PC-9 (cell line): Measurements from ENCODE around the gene FHIP1B. TPM values are rescaled to one million over a fixed set of nuclear protein-coding genes. Genes with fewer than 3 reads are reported as not detected.

Source experiments
- BruUV-seq: library from RNA; stranded (reverse); fragments of 400-500 nt; replicated peaks from 2 replicates; lab custom pipeline; 2021; lab: Mats Ljungman, UMichigan
- CTCF ChIA-PET: fragments of 300-600 bp; sonication (Branson Sonifier 250); formaldehyde crosslinking; loops from one replicate; lab custom pipeline; 2022; ENCODE audit warnings: antibody characterized with exemption; lab: Charles Lee
- POLR2A ChIA-PET: fragments of 300-600 bp; sonication (Branson Sonifier 250); formaldehyde crosslinking; loops from one replicate; lab custom pipeline; 2022; ENCODE audit warnings: antibody characterized with exemption; ENCODE audit not compliant: unreplicated experiment; lab: Charles Lee
- DNase-seq, 2 experiments: peaks; one replicate each; pipeline versions ENCODE4 v3.0.0 to v3.0.0-alpha.2; 2015 to 2022; ENCODE audit warnings: mixed read lengths in 1 of 2
- H2AFZ ChIP-seq: fragments of 200-600 bp; sonication (generic); 2 replicates; pipeline ENCODE4 v1.8.1; 2017; ENCODE audit warnings: antibody characterized with exemption
- H3F3A ChIP-seq: fragments of 200-600 bp; sonication (generic); 2 replicates; pipeline ENCODE4 v1.8.1; 2017; ENCODE audit warnings: antibody characterized with exemption, mild to moderate bottlenecking, low read depth; ENCODE audit not compliant: insufficient read depth
- H3K27ac ChIP-seq: fragments of 200-600 bp; sonication (generic); 2 replicates; pipeline ENCODE4 v1.6.1; 2016; ENCODE audit warnings: mixed run types
- H3K27me3 ChIP-seq: fragments of 200-600 bp; sonication (generic); 2 replicates; pipeline ENCODE4 v1.6.1; 2016; ENCODE audit warnings: low read depth, mixed run types; ENCODE audit not compliant: insufficient read depth
- H3K36me3 ChIP-seq: fragments of 200-600 bp; sonication (generic); 2 replicates; pipeline ENCODE4 v1.6.1; 2016; ENCODE audit warnings: low read depth, mixed run types
- H3K4me1 ChIP-seq: fragments of 200-600 bp; sonication (generic); replicated peaks from 2 replicates; pipeline ENCODE4 v1.6.1; 2016; ENCODE audit warnings: mixed run types; ENCODE audit not compliant: insufficient read depth
- H3K4me2 ChIP-seq: fragments of 200-600 bp; sonication (generic); 2 replicates; pipeline ENCODE4 v1.6.1; 2017; ENCODE audit warnings: mixed run types
- H3K4me3 ChIP-seq: fragments of 200-600 bp; sonication (generic); 2 replicates; pipeline ENCODE4 v1.6.1; 2016; ENCODE audit warnings: mixed run types
- H3K79me2 ChIP-seq: fragments of 200-600 bp; sonication (generic); 2 replicates; pipeline ENCODE4 v1.6.1; 2017; ENCODE audit warnings: low read depth, mixed run types
- H3K9me2 ChIP-seq: fragments of 200-600 bp; sonication (generic); 2 replicates; pipeline ENCODE4 v1.8.1; 2017; ENCODE audit warnings: mild to moderate bottlenecking; ENCODE audit not compliant: insufficient read depth
- H3K9me3 ChIP-seq: fragments of 200-600 bp; sonication (generic); 2 replicates; pipeline ENCODE4 v1.8.1; 2016; ENCODE audit warnings: low read depth; ENCODE audit not compliant: insufficient read depth
- H4K20me1 ChIP-seq: fragments of 200-600 bp; sonication (generic); 2 replicates; pipeline ENCODE4 v1.8.1; 2017; ENCODE audit not compliant: insufficient read depth
- CTCF ChIP-seq: fragments of 200-600 bp; sonication (generic); conservative IDR thresholded peaks from 2 replicates; pipeline ENCODE4 v1.6.1; 2017; ENCODE audit warnings: mixed run types, antibody characterized with exemption, mild to moderate bottlenecking, moderate library complexity
- EZH2 ChIP-seq: fragments of 200-600 bp; sonication (generic); IDR thresholded peaks from 2 replicates; pipeline ENCODE4 v1.8.0; 2017; ENCODE audit warnings: antibody characterized with exemption, low read depth
- intact Hi-C: fragments of 100-400 bp; cut with micrococcal nuclease; formaldehyde crosslinking; loops from one replicate; pipeline ENCODE4 v1.10.0; 2022; ENCODE audit not compliant: unreplicated experiment
- total RNA-seq: library from RNA; stranded (reverse); gene quantifications from 2 replicates; pipeline ENCODE4 v1.2.3, GENCODE V29; 2021

FHIP1B gene
- total RNA-seq, 1 experiment from 2014 or later, result 21.5 TPM

GRCh38 chr11:6248248-6248647 is 13.8 kb upstream of the FHIP1B start:
- no peak for DNase-seq
- CTCF ChIA-PET, result no interaction called here
- no peak for TF ChIP-seq EZH2

DNA sequence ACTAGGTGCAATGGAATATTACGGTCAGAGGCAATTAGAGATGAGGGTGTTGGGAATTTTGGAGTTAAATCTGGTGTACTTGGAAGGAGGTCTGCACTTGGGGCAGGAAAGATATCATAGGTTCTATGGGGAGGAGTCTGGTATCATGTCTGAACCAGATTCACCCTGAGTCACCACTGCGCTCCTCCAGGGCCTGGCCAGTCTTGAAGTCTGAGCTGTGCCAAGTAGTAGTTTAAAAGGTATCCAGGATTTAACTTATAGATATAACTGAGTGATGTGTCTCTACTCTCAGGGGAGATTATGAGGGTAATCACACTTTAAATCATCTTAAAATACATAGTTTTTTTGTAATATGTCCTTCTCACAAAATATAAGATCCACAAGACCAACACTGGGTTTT is 11.1 kb upstream of the FHIP1B start:
- Histone ChIP-seq H3K27me3 (no peaks in the 10 kb centered on the region), H2AFZ (no peak overlapping the region), H3F3A (no peaks in the 10 kb centered on the region), H3K9me2 (no peaks in the 10 kb centered on the region), H3K4me2 (no peak overlapping the region), H3K79me2 (no peaks in the 10 kb centered on the region), H3K4me1 (no peaks in the 10 kb centered on the region), H3K27ac (no peak overlapping the region), H3K4me3 (no peak overlapping the region), H4K20me1 (no peaks in the 10 kb centered on the region), H3K9me3 (no peaks in the 10 kb centered on the region), H3K36me3 (no peaks in the 10 kb centered on the region)
- BruUV-seq, result no TSS peak
- intact Hi-C loops, result no loop called here
- TF ChIP-seq CTCF, result no peak
- no peak for TF ChIP-seq EZH2
- ChIA-PET POLR2A (no interaction called here), CTCF (no interaction called here)
- no peak for DNase-seq

More at GRCh38 chr11:6248248-6248647, 13.8 kb upstream of the FHIP1B start:
- intact Hi-C loops, result no loop called here
- no peak overlapping the region for H3K4me2 ChIP-seq
- H2AFZ ChIP-seq, result no peak overlapping the region
- BruUV-seq, result no TSS peak
- no peak overlapping the region for H3K27ac ChIP-seq
- H4K20me1 ChIP-seq, result no peaks in the 10 kb centered on the region
- H3K27me3 ChIP-seq, result no peaks in the 10 kb centered on the region
- POLR2A ChIA-PET, result no interaction called here
- H3K4me3 ChIP-seq, result no peak overlapping the region
- no peaks in the 10 kb centered on the region for H3F3A ChIP-seq
- H3K4me1 ChIP-seq, result no peaks in the 10 kb centered on the region
- H3K9me3 ChIP-seq, result no peaks in the 10 kb centered on the region
- H3K36me3 ChIP-seq, result no peaks in the 10 kb centered on the region
- no peaks in the 10 kb centered on the region for H3K9me2 ChIP-seq
- H3K79me2 ChIP-seq, result no peaks in the 10 kb centered on the region

- H3K27ac ChIP-seq, result no peak overlapping the region
- H3K9me2 ChIP-seq, result no peaks in the 10 kb centered on the region
- no TSS peak for BruUV-seq
- POLR2A ChIA-PET, result no interaction called here
- H3K9me3 ChIP-seq, result no peaks in the 10 kb centered on the region
- no peaks in the 10 kb centered on the region for H3F3A ChIP-seq
- H3K4me2 ChIP-seq, result no peak overlapping the region
- no peak overlapping the region for H3K4me3 ChIP-seq
- no peaks in the 10 kb centered on the region for H3K27me3 ChIP-seq
- DNase-seq, result no peak
- no peak overlapping the region for H2AFZ ChIP-seq
- intact Hi-C loops, result no loop called here
- CTCF ChIA-PET, result no interaction called here
- no peak for TF ChIP-seq CTCF
- TF ChIP-seq EZH2, result no peak
- H3K36me3 ChIP-seq, result no peaks in the 10 kb centered on the region
- H3K4me1 ChIP-seq, result no peaks in the 10 kb centered on the region
- H4K20me1 ChIP-seq, result no peaks in the 10 kb centered on the region
- H3K79me2 ChIP-seq, result no peaks in the 10 kb centered on the region
Measured at GRCh38 chr11:6241316-6241715, 6.9 kb upstream of the FHIP1B start.

GRCh38 chr11:6240781-6241180 is 6.3 kb upstream of the FHIP1B start:
- BruUV-seq, result no TSS peak
- no peaks in the 10 kb centered on the region for H4K20me1 ChIP-seq
- intact Hi-C loops, result no loop called here
- no peaks in the 10 kb centered on the region for H3K27me3 ChIP-seq
- no peaks in the 10 kb centered on the region for H3K9me2 ChIP-seq
- no peak for TF ChIP-seq CTCF
- no peak for TF ChIP-seq EZH2
- H3F3A ChIP-seq, result no peaks in the 10 kb centered on the region
- H3K4me3 ChIP-seq, result no peak overlapping the region
- ChIA-PET POLR2A (no interaction called here), CTCF (no interaction called here)
- H3K4me2 ChIP-seq, result no peak overlapping the region
- no peaks in the 10 kb centered on the region for H3K4me1 ChIP-seq
- H2AFZ ChIP-seq, result no peak overlapping the region
- no peaks in the 10 kb centered on the region for H3K9me3 ChIP-seq
- no peak overlapping the region for H3K27ac ChIP-seq
- no peaks in the 10 kb centered on the region for H3K79me2 ChIP-seq
- no peak for DNase-seq
- no peaks in the 10 kb centered on the region for H3K36me3 ChIP-seq
